GM12878 (cell line): ENCODE results near the gene SCP2.

Source experiments
- BCL11A ChIP-seq: IDR thresholded peaks from 2 replicates; pipeline ENCODE4 v1.6.1; 2011; ENCODE audit warnings: low read depth, low read length
- NRF1 ChIP-seq: conservative IDR thresholded peaks from 2 replicates; pipeline ENCODE4 v1.6.1; 2011; ENCODE audit warnings: mild to moderate bottlenecking, low read depth, low read length, improper control_type of control experiment
- POLR2A ChIP-seq: IDR thresholded peaks from 2 replicates; pipeline ENCODE4 v1.6.1; 2011; ENCODE audit warnings: low read depth, mild to moderate bottlenecking, low read length
- ZZZ3 ChIP-seq: IDR thresholded peaks from 2 replicates; pipeline ENCODE4 v1.6.1; 2011; ENCODE audit warnings: low read depth; ENCODE audit not compliant: control insufficient read depth, insufficient read length
- TF ChIP-seq, protein P1 (sequence below): fragments of 450-650 bp; IDR thresholded peaks from 2 replicates; pipeline ENCODE4 v1.6.1; 2016; ENCODE audit warnings: mild to moderate bottlenecking
- TF ChIP-seq, protein P2 (sequence below): fragments of 450-650 bp; IDR thresholded peaks from 2 replicates; pipeline ENCODE4 v1.6.1; 2014; ENCODE audit warnings: mild to moderate bottlenecking

DNA sequence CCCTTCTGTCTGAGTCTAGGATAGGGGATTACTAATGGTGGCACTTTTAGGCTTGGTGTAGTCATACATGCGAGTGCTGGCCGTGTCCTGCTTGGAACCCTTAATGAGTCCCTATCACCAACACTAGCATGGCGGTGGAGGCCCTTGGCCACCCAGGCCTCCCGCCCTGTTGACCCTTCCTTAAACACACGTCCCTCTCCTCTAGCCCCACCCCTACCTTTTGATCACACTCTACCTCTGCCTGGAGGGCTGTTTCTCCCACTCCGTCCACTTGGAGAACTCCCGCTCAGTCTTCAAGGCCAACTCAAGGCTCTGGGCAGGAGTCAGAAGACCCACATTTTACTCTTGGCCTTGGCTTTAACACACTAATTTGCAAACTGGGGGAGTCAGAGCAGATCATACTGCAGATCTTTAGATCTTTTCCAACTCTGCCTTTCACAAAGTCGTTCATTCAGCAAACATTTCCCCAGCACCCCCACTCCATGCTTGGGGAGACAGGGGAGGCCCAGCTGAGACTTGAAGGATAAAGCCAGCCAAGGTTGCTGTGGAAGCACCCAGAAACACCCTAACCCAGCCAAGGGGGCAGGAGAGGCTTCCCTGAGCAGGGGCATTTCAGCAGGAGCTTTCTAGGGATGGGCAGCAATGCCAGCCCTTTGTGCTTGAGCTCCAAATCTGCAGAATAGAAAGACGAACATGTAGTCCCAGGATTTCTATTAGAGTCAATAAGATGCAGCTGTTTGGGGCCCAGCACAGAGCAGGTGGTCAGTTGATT, 136.9 kb downstream of the SCP2 start:
- TF ChIP-seq POLR2A: no peak
- no peak for TF ChIP-seq NRF1
- TF ChIP-seq, protein P1, sequence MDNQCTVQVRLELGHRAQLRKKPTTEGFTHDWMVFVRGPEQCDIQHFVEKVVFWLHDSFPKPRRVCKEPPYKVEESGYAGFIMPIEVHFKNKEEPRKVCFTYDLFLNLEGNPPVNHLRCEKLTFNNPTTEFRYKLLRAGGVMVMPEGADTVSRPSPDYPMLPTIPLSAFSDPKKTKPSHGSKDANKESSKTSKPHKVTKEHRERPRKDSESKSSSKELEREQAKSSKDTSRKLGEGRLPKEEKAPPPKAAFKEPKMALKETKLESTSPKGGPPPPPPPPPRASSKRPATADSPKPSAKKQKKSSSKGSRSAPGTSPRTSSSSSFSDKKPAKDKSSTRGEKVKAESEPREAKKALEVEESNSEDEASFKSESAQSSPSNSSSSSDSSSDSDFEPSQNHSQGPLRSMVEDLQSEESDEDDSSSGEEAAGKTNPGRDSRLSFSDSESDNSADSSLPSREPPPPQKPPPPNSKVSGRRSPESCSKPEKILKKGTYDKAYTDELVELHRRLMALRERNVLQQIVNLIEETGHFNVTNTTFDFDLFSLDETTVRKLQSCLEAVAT: no peak
- TF ChIP-seq, protein P2, sequence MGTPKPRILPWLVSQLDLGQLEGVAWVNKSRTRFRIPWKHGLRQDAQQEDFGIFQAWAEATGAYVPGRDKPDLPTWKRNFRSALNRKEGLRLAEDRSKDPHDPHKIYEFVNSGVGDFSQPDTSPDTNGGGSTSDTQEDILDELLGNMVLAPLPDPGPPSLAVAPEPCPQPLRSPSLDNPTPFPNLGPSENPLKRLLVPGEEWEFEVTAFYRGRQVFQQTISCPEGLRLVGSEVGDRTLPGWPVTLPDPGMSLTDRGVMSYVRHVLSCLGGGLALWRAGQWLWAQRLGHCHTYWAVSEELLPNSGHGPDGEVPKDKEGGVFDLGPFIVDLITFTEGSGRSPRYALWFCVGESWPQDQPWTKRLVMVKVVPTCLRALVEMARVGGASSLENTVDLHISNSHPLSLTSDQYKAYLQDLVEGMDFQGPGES: no peak
- no peak for TF ChIP-seq ZZZ3
- TF ChIP-seq BCL11A: no peak
